Measurements from ENCODE around the gene SMCO4. TPM values are rescaled to one million over a fixed set of nuclear protein-coding genes. Genes with fewer than 3 reads are reported as not detected.
"Not testable (repeated sequence)": the region's sequence is repeated elsewhere in the genome, so short reads cannot be mapped to it uniquely, and the experiment has no call there.

SMCO4 gene
- total and polyA plus RNA-seq, 5 donors: 31.8 to 95.6 (median 60.5) TPM

DNA sequence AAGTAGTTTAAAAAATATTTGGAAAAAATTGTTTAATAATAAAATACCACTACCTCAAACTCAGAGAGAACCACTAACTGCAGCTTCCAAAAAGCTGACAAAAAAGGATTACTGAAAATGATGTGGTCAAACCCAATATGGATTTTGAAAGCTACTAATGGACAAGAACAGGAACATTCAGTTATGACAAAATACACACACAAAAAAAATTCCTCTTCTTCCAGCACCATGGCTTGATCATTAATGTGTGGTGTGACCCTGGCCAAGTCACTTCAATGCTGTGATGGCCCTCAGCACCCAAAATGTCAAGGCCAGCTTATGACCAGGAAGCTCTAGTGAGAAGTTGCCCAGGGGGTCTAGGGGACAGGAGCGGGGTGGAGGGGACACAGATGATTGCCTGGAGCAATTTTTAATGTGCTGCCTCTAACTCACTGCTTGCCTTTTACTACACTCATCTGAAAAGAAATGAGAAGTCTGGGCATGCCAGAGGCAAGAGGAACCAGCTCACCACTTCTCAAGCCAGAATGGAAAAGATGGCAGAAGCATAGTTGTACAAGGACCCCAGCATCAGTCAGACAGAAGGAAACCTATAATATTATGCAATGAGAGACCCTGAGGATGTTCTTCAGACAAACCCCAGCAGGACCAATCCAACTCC lies 2.2 kb downstream of the SMCO4 start:
- Histone ChIP-seq H3K9me3 (ENCODE audit: control insufficient read depth, low read length) (peaks cover 2% of the 10 kb centered on the region), H3K4me1 (ENCODE audit: control insufficient read depth, insufficient read depth, low read length) (peaks cover 11% of the 10 kb centered on the region), H3K27ac (ENCODE audit: low read length) (no peak overlapping the region), H3K27me3 (ENCODE audit: control insufficient read depth, insufficient read depth) (no peaks in the 10 kb centered on the region), H3K4me3 (ENCODE audit: low read length) (no peak overlapping the region)
- intact Hi-C loops (cut with DNase I): loop anchor here in 2 of 4 donors (10.0 kb wide), 2 partner anchors 56 to 306 kb away; no protein-coding TSS in a partner anchor
- ATAC-seq (no peak), DNase-seq (no peak)
- 100% methylated on average over 1 of the region's 1 CpG for whole genome bisulfite sequencing

- WGBS: 82% methylated on average over 4 of the region's 4 CpGs
- no peaks in the 10 kb centered on the region for H3K9me3 ChIP-seq (ENCODE audit: control insufficient read depth, low read length)
- no peak overlapping the region for H3K4me3 ChIP-seq (ENCODE audit: low read length)
- DNase-seq (no peak), ATAC-seq (no peak)
- intact Hi-C loops (cut with DNase I): loop anchor here in 2 of 4 donors (10.0 kb wide), 2 partner anchors 56 to 306 kb away; no protein-coding TSS in a partner anchor
- H3K4me1 ChIP-seq (ENCODE audit: control insufficient read depth, insufficient read depth, low read length): peaks cover 11% of the 10 kb centered on the region
- H3K27ac ChIP-seq (ENCODE audit: low read length): no peak overlapping the region
- no peaks in the 10 kb centered on the region for H3K27me3 ChIP-seq (ENCODE audit: control insufficient read depth, insufficient read depth)
Measured at GRCh38 chr11:93540337-93540736, 2.9 kb downstream of the SMCO4 start.

DNA sequence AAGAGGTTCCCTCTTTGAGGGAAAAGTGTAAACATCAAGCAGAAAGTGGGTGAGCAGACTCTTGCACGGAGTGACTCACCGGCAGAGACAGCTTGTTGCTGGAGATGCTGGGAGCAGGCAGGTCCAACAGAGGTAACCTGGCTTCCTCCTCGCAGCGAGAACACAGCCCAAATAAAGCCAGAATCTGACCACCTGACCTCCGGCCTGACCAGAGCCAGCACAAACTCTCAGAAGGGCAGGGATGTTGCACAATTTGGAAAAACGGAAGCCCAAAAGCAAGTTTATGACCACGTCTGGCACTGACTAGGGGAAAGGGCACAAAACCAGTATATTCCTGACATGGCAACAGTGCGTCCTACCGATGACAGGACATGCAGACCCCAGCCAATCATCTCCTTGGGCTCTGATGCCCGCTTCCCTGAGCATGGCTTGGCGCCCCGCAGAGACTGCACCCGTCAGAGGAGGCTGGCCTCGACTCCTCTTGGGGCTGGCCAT lies 5.4 kb downstream of the SMCO4 start:
- Histone ChIP-seq H3K27ac (ENCODE audit: low read length) (peak overlapping the region; percentile 66), H3K4me3 (ENCODE audit: low read length) (no peak overlapping the region), H3K27me3 (ENCODE audit: control insufficient read depth, insufficient read depth) (no peaks in the 10 kb centered on the region), H3K4me1 (ENCODE audit: control insufficient read depth, insufficient read depth, low read length) (peaks cover 14% of the 10 kb centered on the region), H3K9me3 (ENCODE audit: control insufficient read depth, low read length) (no peaks in the 10 kb centered on the region)
- DNase-seq (peak in 2 of 3 donors; percentile 28 to 64), ATAC-seq (peak; percentile 15 to 16)
- intact Hi-C loops (cut with DNase I): loop anchor here in 1 of 4 donors (5.0 kb wide), 1 partner anchor 301 kb away; no protein-coding TSS in a partner anchor
- WGBS: 66% methylated on average over 14 of the region's 14 CpGs

DNA sequence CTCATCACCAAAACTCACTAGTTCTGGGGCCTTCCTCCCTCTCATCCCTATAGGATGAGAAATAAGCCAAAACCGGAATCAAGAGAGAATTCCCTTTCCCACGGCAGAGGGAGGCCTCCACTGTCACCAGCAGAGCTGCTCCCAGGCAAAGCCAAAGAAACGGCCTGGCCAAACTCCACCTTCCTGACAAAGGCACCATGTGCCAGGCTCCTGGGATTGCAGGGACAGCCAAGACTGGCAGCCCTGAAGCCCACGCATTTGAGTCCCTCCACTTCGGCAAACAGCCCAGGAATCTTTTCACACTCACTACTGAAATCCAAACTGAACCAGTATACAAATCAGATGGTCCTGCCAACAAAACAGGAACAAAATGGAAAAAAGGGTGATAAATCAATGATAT lies 6.1 kb downstream of the SMCO4 start:
- peak; percentile 61 to 89 (median 80) for DNase-seq
- 33% methylated on average over 5 of the region's 5 CpGs for WGBS
- intact Hi-C loops (cut with DNase I): loop anchor here in 1 of 4 donors (5.0 kb wide), 1 partner anchor 300 kb away; no protein-coding TSS in a partner anchor

GRCh38 chr11:93536101-93536861 lies 6.9 kb downstream of the SMCO4 start:
- DNase-seq: peak; percentile 37 to 74 (median 63)
- Histone ChIP-seq H3K9me3 (ENCODE audit: control insufficient read depth, low read length) (no peaks in the 10 kb centered on the region), H3K27me3 (ENCODE audit: control insufficient read depth, insufficient read depth) (no peaks in the 10 kb centered on the region), H3K4me3 (ENCODE audit: low read length) (no peak overlapping the region), H3K4me1 (ENCODE audit: control insufficient read depth, insufficient read depth, low read length) (peaks cover 12% of the 10 kb centered on the region), H3K27ac (ENCODE audit: low read length) (peak overlapping the region; percentile 93)
- ATAC-seq: peak; percentile 77 to 81
- intact Hi-C loops (cut with DNase I): loop anchor here in 1 of 4 donors (5.0 kb wide), 1 partner anchor 299 kb away; no protein-coding TSS in a partner anchor
- WGBS: 56% methylated on average over 2 of the region's 2 CpGs

More for the DNA sequence above, 6.1 kb downstream of the SMCO4 start:
- peak; percentile 79 to 88 for ATAC-seq
- peaks cover 13% of the 10 kb centered on the region for H3K4me1 ChIP-seq (ENCODE audit: control insufficient read depth, insufficient read depth, low read length)
- no peak overlapping the region for H3K4me3 ChIP-seq (ENCODE audit: low read length)
- H3K27me3 ChIP-seq (ENCODE audit: control insufficient read depth, insufficient read depth): no peaks in the 10 kb centered on the region
- peak overlapping the region; percentile 93 for H3K27ac ChIP-seq (ENCODE audit: low read length)
- H3K9me3 ChIP-seq (ENCODE audit: control insufficient read depth, low read length): no peaks in the 10 kb centered on the region

DNA sequence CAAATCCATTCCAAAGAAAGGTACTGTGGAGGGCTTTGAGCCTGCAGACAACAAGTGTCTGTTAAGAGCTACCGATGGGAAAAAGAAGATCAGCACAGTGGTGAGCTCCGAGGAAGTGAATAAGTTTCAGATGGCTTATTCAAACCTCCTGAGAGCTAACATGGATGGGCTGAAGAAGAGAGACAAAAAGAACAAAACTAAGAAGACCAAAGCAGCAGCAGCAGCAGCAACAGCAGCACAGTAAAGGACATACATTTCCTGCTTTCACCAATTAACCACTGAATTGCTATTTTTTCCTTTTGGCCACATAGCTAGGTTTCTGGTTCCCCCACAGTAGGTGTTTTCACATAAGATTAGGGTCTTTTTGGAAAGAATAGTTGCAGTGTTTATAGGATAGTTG lies 7.6 kb downstream of the SMCO4 start:
- WGBS: 66% methylated on average over 2 of the region's 2 CpGs
- not testable (repeated sequence) for H3K9me3 ChIP-seq (ENCODE audit: control insufficient read depth, low read length); H3K4me3 ChIP-seq (ENCODE audit: low read length); ATAC-seq; H3K27ac ChIP-seq (ENCODE audit: low read length); H3K27me3 ChIP-seq (ENCODE audit: control insufficient read depth, insufficient read depth); DNase-seq
- intact Hi-C loops (cut with DNase I): loop anchor here in 1 of 4 donors (5.0 kb wide), 1 partner anchor 298 kb away; no protein-coding TSS in a partner anchor
- H3K4me1 ChIP-seq (ENCODE audit: control insufficient read depth, insufficient read depth, low read length): peaks cover 15% of the 10 kb centered on the region

DNA sequence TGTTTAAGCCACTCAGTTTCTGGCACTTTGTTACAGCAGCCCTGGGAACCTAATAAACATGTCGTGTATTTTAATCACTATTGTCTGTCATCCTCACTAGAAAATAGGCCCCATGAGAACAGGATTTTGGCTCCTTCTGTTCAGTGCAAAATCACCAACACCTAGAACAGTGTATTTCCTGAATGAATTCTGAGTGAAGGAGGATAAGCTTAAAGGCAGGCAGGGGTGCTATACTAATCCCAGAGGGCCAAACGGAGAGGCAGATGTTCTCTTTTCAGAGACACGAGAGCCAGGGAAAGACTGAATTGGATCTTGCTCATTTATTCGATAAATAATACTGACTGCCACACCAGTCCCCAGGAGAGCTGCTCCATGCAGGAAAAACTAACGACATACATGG lies 10.4 kb downstream of the SMCO4 start:
- intact Hi-C loops (cut with DNase I): no loop called here
- DNase-seq (no peak), ATAC-seq (no peak)
- H3K4me3 ChIP-seq (ENCODE audit: low read length): no peak overlapping the region
- no peak overlapping the region for H3K27ac ChIP-seq (ENCODE audit: low read length)
- H3K4me1 ChIP-seq (ENCODE audit: control insufficient read depth, insufficient read depth, low read length): peaks cover 29% of the 10 kb centered on the region
- WGBS: 60% methylated on average over 5 of the region's 5 CpGs
- H3K27me3 ChIP-seq (ENCODE audit: control insufficient read depth, insufficient read depth): no peaks in the 10 kb centered on the region
- no peaks in the 10 kb centered on the region for H3K9me3 ChIP-seq (ENCODE audit: control insufficient read depth, low read length)

GRCh38 chr11:93532281-93532789 lies 10.9 kb downstream of the SMCO4 start:
- intact Hi-C loops (cut with DNase I): no loop called here
- Histone ChIP-seq H3K27ac (ENCODE audit: low read length) (peak overlapping the region; percentile 22), H3K9me3 (ENCODE audit: control insufficient read depth, low read length) (no peaks in the 10 kb centered on the region), H3K4me1 (ENCODE audit: control insufficient read depth, insufficient read depth, low read length) (peaks cover 28% of the 10 kb centered on the region), H3K4me3 (ENCODE audit: low read length) (no peak overlapping the region), H3K27me3 (ENCODE audit: control insufficient read depth, insufficient read depth) (no peaks in the 10 kb centered on the region)
- DNase-seq (no peak), ATAC-seq (no peak)
- 90% methylated on average over 3 of the region's 3 CpGs for WGBS

- H3K4me3 ChIP-seq (ENCODE audit: low read length): no peak overlapping the region
- H3K27me3 ChIP-seq (ENCODE audit: control insufficient read depth, insufficient read depth): no peaks in the 10 kb centered on the region
- ATAC-seq (no peak), DNase-seq (no peak)
- peak overlapping the region; percentile 71 for H3K27ac ChIP-seq (ENCODE audit: low read length)
- peaks cover 33% of the 10 kb centered on the region for H3K4me1 ChIP-seq (ENCODE audit: control insufficient read depth, insufficient read depth, low read length)
- 84% methylated on average over 1 of the region's 1 CpG for WGBS
- intact Hi-C loops (cut with DNase I): no loop called here
- H3K9me3 ChIP-seq (ENCODE audit: control insufficient read depth, low read length): no peaks in the 10 kb centered on the region
Measured at GRCh38 chr11:93530468-93530826, 12.7 kb downstream of the SMCO4 start.

- ATAC-seq (peak; percentile 8 to 46), DNase-seq (peak in 2 of 3 donors; percentile 68 to 76)
Measured at GRCh38 chr11:93529707-93530467, 13.3 kb downstream of the SMCO4 start.

More at GRCh38 chr11:93529707-93530467, 13.3 kb downstream of the SMCO4 start:
- WGBS: 42% methylated on average over 9 of the region's 9 CpGs
- H3K27ac ChIP-seq (ENCODE audit: low read length): peak overlapping the region; percentile 71
- H3K4me3 ChIP-seq (ENCODE audit: low read length): no peak overlapping the region
- H3K9me3 ChIP-seq (ENCODE audit: control insufficient read depth, low read length): no peaks in the 10 kb centered on the region
- intact Hi-C loops (cut with DNase I): no loop called here
- no peaks in the 10 kb centered on the region for H3K27me3 ChIP-seq (ENCODE audit: control insufficient read depth, insufficient read depth)
- peaks cover 34% of the 10 kb centered on the region for H3K4me1 ChIP-seq (ENCODE audit: control insufficient read depth, insufficient read depth, low read length)
